ENCODE results near the gene INSR. TPM values are rescaled to one million over a fixed set of nuclear protein-coding genes. Genes with fewer than 3 reads are reported as not detected.

Gene INSR
- total and polyA plus RNA-seq, 10 of the 15 experiments (the other 5 are each of a cell fraction or from before 2014, with no cell fraction given) = 4.2 to 34.9 (median 13.6) TPM

DNA sequence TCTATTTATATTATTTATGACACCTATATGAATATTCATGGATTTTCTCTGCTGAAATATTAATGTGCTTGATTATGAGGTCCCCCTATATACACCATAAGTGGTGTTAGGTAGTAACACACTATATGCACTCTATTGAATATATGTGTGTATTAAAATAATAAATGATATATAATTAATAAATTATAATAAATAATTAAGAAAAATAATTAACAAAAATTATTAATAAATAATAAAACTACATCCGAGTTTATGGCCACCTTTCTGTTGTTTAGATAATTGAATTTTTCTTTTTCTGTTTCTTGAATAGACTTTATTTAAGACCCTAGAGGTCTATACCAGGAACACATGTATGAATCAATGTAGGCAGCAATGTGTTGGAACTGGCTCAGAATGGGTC lies 33.6 kb upstream of the INSR start:
- BruUV-seq (replicated peaks) = no TSS peak
- H3K27ac ChIP-seq (ENCODE audit: control insufficient read depth, insufficient read depth) = no peak overlapping the region
- ChIA-PET RAD21 (ENCODE audit: unreplicated experiment) (interaction anchor here (0.7 to 6.7 kb wide), 7 partner anchors 12 to 228 kb away, joined by 3 to 104 read pairs (median 7); partner anchors contain the start of gene INSR), CTCF (interaction anchor here (0.7 to 6.0 kb wide), 10 partner anchors 9 to 226 kb away, joined by 3 to 154 read pairs (median 8); no protein-coding TSS in a partner anchor), POLR2A (interaction anchor here (0.6 to 3.4 kb wide), 3 partner anchors 12 to 29 kb away, joined by 3 to 28 read pairs (median 3); no protein-coding TSS in a partner anchor), SMC1A (ENCODE audit: uncharacterized antibody, unreplicated experiment) (interaction anchor here (1.2 to 6.7 kb wide), 10 partner anchors 12 to 228 kb away, joined by 3 to 120 read pairs (median 14); partner anchors contain the start of gene ARHGEF18)
- no peak overlapping the region for H2AFZ ChIP-seq (ENCODE audit: control insufficient read depth, low read depth, low read length)
- H3K9ac ChIP-seq (ENCODE audit: control insufficient read depth, insufficient read depth, low read length) = no peak overlapping the region
- peaks cover 5% of the 10 kb centered on the region; the same call in 2 of the 3 replicates for H3K9me3 ChIP-seq (replicated peaks; ENCODE audit: control insufficient read depth, insufficient read depth, low read length)
- H3K79me2 ChIP-seq (ENCODE audit: control insufficient read depth, insufficient read depth, low read length) = no peaks in the 10 kb centered on the region
- no peak for DNase-seq (ENCODE audit: low read depth, low spot score)
- H3K4me3 ChIP-seq = no peak overlapping the region
- H4K20me1 ChIP-seq (ENCODE audit: control insufficient read depth, insufficient read depth) = no peaks in the 10 kb centered on the region
- H3K4me1 ChIP-seq (ENCODE audit: control insufficient read depth, insufficient read depth, low read length) = no peaks in the 10 kb centered on the region
- H3K27me3 ChIP-seq (replicated peaks in 1 of 2; ENCODE audit: control insufficient read depth in 2 of 2, insufficient read depth in 2 of 2, low read length in 1 of 2) = no peaks in the 10 kb centered on the region
- FAIRE-seq = no peak
- no peak overlapping the region for H3K4me2 ChIP-seq (ENCODE audit: control insufficient read depth, insufficient read depth)
- 38% methylated on average over 1 of the region's 1 CpG for WGBS (ENCODE audit: insufficient coverage, insufficient replicate concordance, low lambda C conversion rate, missing lambda C conversion rate)
- H3K36me3 ChIP-seq (ENCODE audit: control insufficient read depth in 2 of 2, insufficient read depth in 2 of 2, low read length in 1 of 2) = no peaks in the 10 kb centered on the region
- in situ Hi-C loops (cut with MboI) = no loop called here
- intact Hi-C loops (cut with micrococcal nuclease; ENCODE audit: unreplicated experiment) = loop anchor here (1.0 kb wide), 1 partner anchor 13 kb away; no protein-coding TSS in a partner anchor
- no peak for ATAC-seq
- TF ChIP-seq BCLAF1 (IDR thresholded peaks at IDR 0.05) (no peak), IRF3 (IDR thresholded peaks at IDR 0.05) (no peak), PAX8 (IDR thresholded peaks at IDR 0.05) (no peak), ZNF384 (IDR thresholded peaks at IDR 0.05; ENCODE audit: borderline replicate concordance, low read depth, low read length) (no peak), NR2F1 (conservative IDR thresholded peaks at IDR 0.05) (no peak), BCL11A (IDR thresholded peaks at IDR 0.05; ENCODE audit: low read depth, low read length) (no peak), CBX3 (IDR thresholded peaks at IDR 0.05; ENCODE audit: borderline replicate concordance, low read depth) (no peak), SIN3A (IDR thresholded peaks at IDR 0.05; ENCODE audit: low read depth, low read length) (no peak), RFX5 (IDR thresholded peaks at IDR 0.05; ENCODE audit: low read depth, low read length) (no peak), KAT2A (conservative IDR thresholded peaks at IDR 0.05; ENCODE audit: control insufficient read depth, low read depth, low read length) (no peak), EZH2 (IDR thresholded peaks at IDR 0.05; ENCODE audit: borderline replicate concordance, control insufficient read depth, low read depth, low read length) (no peak), RCOR1 (conservative IDR thresholded peaks at IDR 0.05; ENCODE audit: low read depth, low read length) (no peak), TBL1XR1 (IDR thresholded peaks at IDR 0.05; ENCODE audit: low read depth, low read length) (no peak), MYB (IDR thresholded peaks at IDR 0.05; ENCODE audit: borderline replicate concordance, low read depth, low read length) (no peak)
- TF ChIP-seq, protein P1, sequence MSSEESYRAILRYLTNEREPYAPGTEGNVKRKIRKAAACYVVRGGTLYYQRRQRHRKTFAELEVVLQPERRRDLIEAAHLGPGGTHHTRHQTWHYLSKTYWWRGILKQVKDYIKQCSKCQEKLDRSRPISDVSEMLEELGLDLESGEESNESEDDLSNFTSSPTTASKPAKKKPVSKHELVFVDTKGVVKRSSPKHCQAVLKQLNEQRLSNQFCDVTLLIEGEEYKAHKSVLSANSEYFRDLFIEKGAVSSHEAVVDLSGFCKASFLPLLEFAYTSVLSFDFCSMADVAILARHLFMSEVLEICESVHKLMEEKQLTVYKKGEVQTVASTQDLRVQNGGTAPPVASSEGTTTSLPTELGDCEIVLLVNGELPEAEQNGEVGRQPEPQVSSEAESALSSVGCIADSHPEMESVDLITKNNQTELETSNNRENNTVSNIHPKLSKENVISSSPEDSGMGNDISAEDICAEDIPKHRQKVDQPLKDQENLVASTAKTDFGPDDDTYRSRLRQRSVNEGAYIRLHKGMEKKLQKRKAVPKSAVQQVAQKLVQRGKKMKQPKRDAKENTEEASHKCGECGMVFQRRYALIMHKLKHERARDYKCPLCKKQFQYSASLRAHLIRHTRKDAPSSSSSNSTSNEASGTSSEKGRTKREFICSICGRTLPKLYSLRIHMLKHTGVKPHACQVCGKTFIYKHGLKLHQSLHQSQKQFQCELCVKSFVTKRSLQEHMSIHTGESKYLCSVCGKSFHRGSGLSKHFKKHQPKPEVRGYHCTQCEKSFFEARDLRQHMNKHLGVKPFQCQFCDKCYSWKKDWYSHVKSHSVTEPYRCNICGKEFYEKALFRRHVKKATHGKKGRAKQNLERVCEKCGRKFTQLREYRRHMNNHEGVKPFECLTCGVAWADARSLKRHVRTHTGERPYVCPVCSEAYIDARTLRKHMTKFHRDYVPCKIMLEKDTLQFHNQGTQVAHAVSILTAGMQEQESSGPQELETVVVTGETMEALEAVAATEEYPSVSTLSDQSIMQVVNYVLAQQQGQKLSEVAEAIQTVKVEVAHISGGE (CRISPR knock-in tag; IDR thresholded peaks at IDR 0.05) = no peak
- TF ChIP-seq, protein P2, sequence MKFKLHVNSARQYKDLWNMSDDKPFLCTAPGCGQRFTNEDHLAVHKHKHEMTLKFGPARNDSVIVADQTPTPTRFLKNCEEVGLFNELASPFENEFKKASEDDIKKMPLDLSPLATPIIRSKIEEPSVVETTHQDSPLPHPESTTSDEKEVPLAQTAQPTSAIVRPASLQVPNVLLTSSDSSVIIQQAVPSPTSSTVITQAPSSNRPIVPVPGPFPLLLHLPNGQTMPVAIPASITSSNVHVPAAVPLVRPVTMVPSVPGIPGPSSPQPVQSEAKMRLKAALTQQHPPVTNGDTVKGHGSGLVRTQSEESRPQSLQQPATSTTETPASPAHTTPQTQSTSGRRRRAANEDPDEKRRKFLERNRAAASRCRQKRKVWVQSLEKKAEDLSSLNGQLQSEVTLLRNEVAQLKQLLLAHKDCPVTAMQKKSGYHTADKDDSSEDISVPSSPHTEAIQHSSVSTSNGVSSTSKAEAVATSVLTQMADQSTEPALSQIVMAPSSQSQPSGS (IDR thresholded peaks at IDR 0.05; ENCODE audit: low read length) = no peak

Data from GM12878 (cell line).